OCI-LY3 (cell line): Measurements from ENCODE around the gene SUZ12.

Source experiments
- CTCF ChIP-seq: fragments of 200-600, 300-600 bp; sonication (generic); IDR thresholded peaks from 2 replicates; pipeline ENCODE4 v1.5.1; 2014; ENCODE audit warnings: antibody characterized with exemption, low read length, low read depth
- EZH2phosphoT487 ChIP-seq: fragments of 200-600 bp; shearing (Covaris generic); IDR thresholded peaks from 2 replicates; pipeline ENCODE4 v1.6.1; 2018; ENCODE audit warnings: antibody characterized with exemption, mixed run types, low read depth

GRCh38 chr17:31919802-31920525 is 16.8 kb upstream of the SUZ12 start:
- TF ChIP-seq CTCF = no peak
- no peak for TF ChIP-seq EZH2phosphoT487
